Panc1 (cell line): ENCODE results near the gene PNLDC1.

Experiments used
- CTCF ChIP-seq: fragments of 450-650 bp; IDR thresholded peaks from 2 replicates; pipeline ENCODE4 v1.5.1; 2017; ENCODE audit warnings: mild to moderate bottlenecking
- POLR2AphosphoS5 ChIP-seq: IDR thresholded peaks from 2 replicates; pipeline ENCODE4 v1.6.1; 2012; ENCODE audit warnings: mild to moderate bottlenecking, low read depth, low read length, moderate library complexity
- SIN3A ChIP-seq: IDR thresholded peaks from 2 replicates; pipeline ENCODE4 v1.6.1; 2012; ENCODE audit warnings: low read depth, mild to moderate bottlenecking, low read length, moderate library complexity, borderline replicate concordance; ENCODE audit not compliant: insufficient read depth

DNA sequence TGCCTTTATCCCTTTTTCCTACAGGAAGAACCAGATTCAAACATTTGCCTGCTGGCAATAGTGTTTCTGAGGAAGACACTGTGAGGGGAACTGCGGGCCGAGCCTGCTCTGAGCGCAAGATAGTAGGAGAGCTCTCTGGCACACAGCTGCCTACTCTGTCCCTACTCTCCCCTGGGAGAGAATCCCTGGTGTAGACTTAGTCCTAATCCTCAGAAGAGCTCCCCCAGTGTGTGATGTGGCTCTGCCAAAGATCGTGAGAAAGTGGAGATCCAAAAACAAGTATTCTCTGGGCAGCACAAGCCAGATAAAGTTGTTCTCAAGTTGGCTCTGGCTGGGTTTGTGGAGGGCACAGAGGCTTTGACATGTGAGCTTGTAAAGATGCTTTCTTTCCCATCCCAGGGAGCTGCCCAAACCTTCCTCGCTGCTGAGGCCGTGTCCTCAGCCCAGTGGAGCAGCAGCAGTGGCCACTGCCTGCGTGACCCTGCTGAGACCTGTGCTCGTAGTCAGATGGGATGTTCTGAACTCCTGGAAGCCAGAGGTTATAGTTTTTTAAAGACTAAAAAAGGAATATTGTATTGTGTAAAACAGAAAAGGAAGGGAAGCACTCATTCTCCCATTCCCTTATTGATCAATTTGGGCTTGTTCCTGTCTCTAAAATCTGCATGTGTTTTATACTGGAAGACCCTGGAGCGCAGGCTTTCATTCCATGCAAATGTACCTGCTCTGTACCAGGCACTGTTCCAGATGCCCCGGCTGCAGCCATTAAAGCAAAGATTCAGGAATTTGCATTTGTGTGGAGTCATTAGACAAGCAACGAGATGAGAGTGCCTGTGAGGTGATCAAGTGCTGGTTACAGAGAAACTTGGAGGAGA is 30.7 kb downstream of the PNLDC1 start:
- no peak for TF ChIP-seq POLR2AphosphoS5
- no peak for TF ChIP-seq CTCF
- no peak for TF ChIP-seq SIN3A
